ENCODE results near the gene SRPX. TPM values are rescaled to one million over a fixed set of nuclear protein-coding genes. Genes with fewer than 3 reads are reported as not detected.

The SRPX gene
- total RNA-seq, 1 donor from 2014 or later = 60.1 TPM

DNA sequence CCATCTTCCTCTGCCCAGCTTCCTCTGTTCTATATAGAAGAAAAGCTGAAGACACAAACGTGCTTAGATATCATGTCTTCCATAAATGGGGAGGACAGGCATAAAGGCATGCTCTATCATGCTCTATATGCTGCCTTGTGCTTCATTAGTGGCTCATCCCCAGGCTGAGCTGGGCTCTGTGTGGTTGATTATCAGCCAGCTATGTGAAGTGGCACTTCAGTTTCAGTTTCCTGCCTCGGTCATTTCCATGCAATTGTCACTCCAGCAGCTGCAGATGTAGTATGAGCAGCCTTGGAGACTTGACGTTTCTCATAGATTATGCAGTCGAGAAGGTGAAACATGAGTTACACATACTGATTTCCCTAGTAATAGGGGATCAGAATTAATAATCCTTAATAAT is 108.1 kb downstream of the SRPX start:
- no peaks in the 10 kb centered on the region for H3K27me3 ChIP-seq (ENCODE audit: insufficient read depth, low read length)
- no peak for TF ChIP-seq EZH2 (IDR thresholded peaks at IDR 0.05; ENCODE audit: insufficient read depth, low read length)
- TF ChIP-seq, protein P1, sequence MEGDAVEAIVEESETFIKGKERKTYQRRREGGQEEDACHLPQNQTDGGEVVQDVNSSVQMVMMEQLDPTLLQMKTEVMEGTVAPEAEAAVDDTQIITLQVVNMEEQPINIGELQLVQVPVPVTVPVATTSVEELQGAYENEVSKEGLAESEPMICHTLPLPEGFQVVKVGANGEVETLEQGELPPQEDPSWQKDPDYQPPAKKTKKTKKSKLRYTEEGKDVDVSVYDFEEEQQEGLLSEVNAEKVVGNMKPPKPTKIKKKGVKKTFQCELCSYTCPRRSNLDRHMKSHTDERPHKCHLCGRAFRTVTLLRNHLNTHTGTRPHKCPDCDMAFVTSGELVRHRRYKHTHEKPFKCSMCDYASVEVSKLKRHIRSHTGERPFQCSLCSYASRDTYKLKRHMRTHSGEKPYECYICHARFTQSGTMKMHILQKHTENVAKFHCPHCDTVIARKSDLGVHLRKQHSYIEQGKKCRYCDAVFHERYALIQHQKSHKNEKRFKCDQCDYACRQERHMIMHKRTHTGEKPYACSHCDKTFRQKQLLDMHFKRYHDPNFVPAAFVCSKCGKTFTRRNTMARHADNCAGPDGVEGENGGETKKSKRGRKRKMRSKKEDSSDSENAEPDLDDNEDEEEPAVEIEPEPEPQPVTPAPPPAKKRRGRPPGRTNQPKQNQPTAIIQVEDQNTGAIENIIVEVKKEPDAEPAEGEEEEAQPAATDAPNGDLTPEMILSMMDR (IDR thresholded peaks at IDR 0.05; ENCODE audit: insufficient read depth, low read depth, low read length) = no peak
- H4K20me1 ChIP-seq (ENCODE audit: insufficient read depth, low read length) = no peaks in the 10 kb centered on the region
- Mint-ChIP-seq H3K27me3 (ENCODE audit: low read depth, unreplicated experiment) (no peaks in the 10 kb centered on the region), H3K9me3 (ENCODE audit: unreplicated experiment) (no peaks in the 10 kb centered on the region), H3K36me3 (ENCODE audit: low read depth, unreplicated experiment) (no peaks in the 10 kb centered on the region), H3K4me1 (ENCODE audit: low read depth, unreplicated experiment) (no peaks in the 10 kb centered on the region), H3K27ac (ENCODE audit: unreplicated experiment) (no peak overlapping the region), H3K4me3 (ENCODE audit: unreplicated experiment) (no peak overlapping the region)
- peak; percentile 29 for FAIRE-seq
- no peaks in the 10 kb centered on the region for H3K4me1 ChIP-seq (ENCODE audit: insufficient read depth, low read length)
- no peak overlapping the region for H2AFZ ChIP-seq (ENCODE audit: low read depth, low read length)
- no peaks in the 10 kb centered on the region for H3K9me3 ChIP-seq (ENCODE audit: insufficient read depth, low read depth, low read length)
- no peaks in the 10 kb centered on the region for H3K79me2 ChIP-seq (ENCODE audit: insufficient read depth, low read length)
- no peak for DNase-seq (ENCODE audit: low read depth)
- no peak overlapping the region for H3K4me3 ChIP-seq (ENCODE audit: insufficient read depth, low read depth, low read length)
- no peak overlapping the region for H3K4me2 ChIP-seq (ENCODE audit: low read length)
- no peak overlapping the region for H3K27ac ChIP-seq (ENCODE audit: low read depth, low read length)
- no peak overlapping the region for H3K9ac ChIP-seq (ENCODE audit: low read length)
- H3K36me3 ChIP-seq (ENCODE audit: insufficient read depth, low read length) = no peaks in the 10 kb centered on the region

DNA sequence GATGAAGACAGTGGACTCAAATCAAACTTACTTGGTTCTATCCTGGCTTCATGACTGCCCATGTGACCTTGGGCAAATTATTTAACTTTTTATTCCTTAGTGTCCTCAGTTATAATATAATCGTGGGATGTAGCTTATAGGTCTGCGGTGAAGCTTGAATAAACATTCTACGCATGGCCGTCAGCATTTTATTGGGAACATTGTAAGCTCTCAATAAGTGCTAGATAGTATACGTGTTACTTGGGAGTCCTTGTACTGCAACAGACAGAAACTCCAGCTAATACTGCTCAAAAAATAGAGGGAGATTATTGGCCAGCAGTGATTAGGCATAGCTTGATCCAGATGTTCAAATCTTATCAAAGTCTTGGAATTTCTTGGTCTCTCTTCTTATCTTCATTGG is 109.5 kb downstream of the SRPX start:
- no peak for TF ChIP-seq EZH2 (IDR thresholded peaks at IDR 0.05; ENCODE audit: insufficient read depth, low read length)
- TF ChIP-seq, protein P1 (IDR thresholded peaks at IDR 0.05; ENCODE audit: insufficient read depth, low read depth, low read length) = no peak
- no peaks in the 10 kb centered on the region for H3K9me3 ChIP-seq (ENCODE audit: insufficient read depth, low read depth, low read length)
- no peaks in the 10 kb centered on the region for H3K27me3 ChIP-seq (ENCODE audit: insufficient read depth, low read length)
- no peak overlapping the region for H2AFZ ChIP-seq (ENCODE audit: low read depth, low read length)
- Mint-ChIP-seq H3K27ac (ENCODE audit: unreplicated experiment) (no peak overlapping the region), H3K4me1 (ENCODE audit: low read depth, unreplicated experiment) (no peaks in the 10 kb centered on the region), H3K4me3 (ENCODE audit: unreplicated experiment) (no peak overlapping the region), H3K36me3 (ENCODE audit: low read depth, unreplicated experiment) (no peaks in the 10 kb centered on the region), H3K27me3 (ENCODE audit: low read depth, unreplicated experiment) (no peaks in the 10 kb centered on the region), H3K9me3 (ENCODE audit: unreplicated experiment) (no peaks in the 10 kb centered on the region)
- FAIRE-seq (no peak), DNase-seq (ENCODE audit: low read depth) (no peak)
- H3K36me3 ChIP-seq (ENCODE audit: insufficient read depth, low read length) = no peaks in the 10 kb centered on the region
- H3K9ac ChIP-seq (ENCODE audit: low read length) = no peak overlapping the region
- no peak overlapping the region for H3K4me2 ChIP-seq (ENCODE audit: low read length)
- H3K27ac ChIP-seq (ENCODE audit: low read depth, low read length) = no peak overlapping the region
- H3K4me1 ChIP-seq (ENCODE audit: insufficient read depth, low read length) = no peaks in the 10 kb centered on the region
- H4K20me1 ChIP-seq (ENCODE audit: insufficient read depth, low read length) = no peaks in the 10 kb centered on the region
- H3K79me2 ChIP-seq (ENCODE audit: insufficient read depth, low read length) = no peaks in the 10 kb centered on the region
- no peak overlapping the region for H3K4me3 ChIP-seq (ENCODE audit: insufficient read depth, low read depth, low read length)

DNA sequence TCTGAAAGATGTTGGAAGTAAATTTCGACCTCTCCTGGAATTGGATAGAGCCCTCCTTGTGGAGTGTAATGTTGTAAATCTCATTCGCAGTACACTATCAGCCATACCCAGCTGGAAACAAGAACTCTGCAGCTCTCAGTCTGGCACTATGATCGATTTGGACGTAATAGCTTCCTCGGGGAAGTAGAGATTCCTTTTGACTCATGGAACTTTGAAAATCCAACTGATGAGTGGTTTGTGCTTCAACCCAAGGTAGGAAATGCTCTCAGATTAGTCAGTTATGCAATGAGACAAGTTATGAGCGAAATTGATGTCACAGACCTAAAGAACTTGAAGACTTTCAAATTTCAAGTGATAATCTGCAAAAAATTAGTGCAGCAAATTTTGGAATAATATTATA is 110.4 kb downstream of the SRPX start:
- H3K27me3 ChIP-seq (ENCODE audit: insufficient read depth, low read length) = no peaks in the 10 kb centered on the region
- no peaks in the 10 kb centered on the region for H3K4me1 Mint-ChIP-seq (ENCODE audit: low read depth, unreplicated experiment)
- H3K27ac ChIP-seq (ENCODE audit: low read depth, low read length) = no peak overlapping the region
- TF ChIP-seq, protein P1 (IDR thresholded peaks at IDR 0.05; ENCODE audit: insufficient read depth, low read depth, low read length) = no peak
- no peak for TF ChIP-seq EZH2 (IDR thresholded peaks at IDR 0.05; ENCODE audit: insufficient read depth, low read length)
- no peaks in the 10 kb centered on the region for H3K9me3 Mint-ChIP-seq (ENCODE audit: unreplicated experiment)
- H3K27ac Mint-ChIP-seq (ENCODE audit: unreplicated experiment) = no peak overlapping the region
- no peak overlapping the region for H3K9ac ChIP-seq (ENCODE audit: low read length)
- H3K4me2 ChIP-seq (ENCODE audit: low read length) = no peak overlapping the region
- no peaks in the 10 kb centered on the region for H3K27me3 Mint-ChIP-seq (ENCODE audit: low read depth, unreplicated experiment)
- no peaks in the 10 kb centered on the region for H3K36me3 Mint-ChIP-seq (ENCODE audit: low read depth, unreplicated experiment)
- H3K4me3 Mint-ChIP-seq (ENCODE audit: unreplicated experiment) = no peak overlapping the region
- H2AFZ ChIP-seq (ENCODE audit: low read depth, low read length) = no peak overlapping the region
- H3K4me1 ChIP-seq (ENCODE audit: insufficient read depth, low read length) = no peaks in the 10 kb centered on the region
- H3K79me2 ChIP-seq (ENCODE audit: insufficient read depth, low read length) = no peaks in the 10 kb centered on the region
- FAIRE-seq (no peak), DNase-seq (ENCODE audit: low read depth) (peak; percentile 47)
- H3K4me3 ChIP-seq (ENCODE audit: insufficient read depth, low read depth, low read length) = no peak overlapping the region
- H4K20me1 ChIP-seq (ENCODE audit: insufficient read depth, low read length) = no peaks in the 10 kb centered on the region
- no peaks in the 10 kb centered on the region for H3K9me3 ChIP-seq (ENCODE audit: insufficient read depth, low read depth, low read length)
- no peaks in the 10 kb centered on the region for H3K36me3 ChIP-seq (ENCODE audit: insufficient read depth, low read length)

Data from astrocyte (in vitro differentiated cells and primary cell).